C4-2B (cell line): Measurements from ENCODE around the gene THADA.

Source experiments
- CTCF ChIP-seq: fragments of 450-650 bp; conservative IDR thresholded peaks from 2 replicates; pipeline ENCODE4 v1.5.1; 2017; ENCODE audit warnings: mild to moderate bottlenecking
- ZFX ChIP-seq: fragments of 450-650 bp; IDR thresholded peaks from 2 replicates; pipeline ENCODE4 v1.6.1; 2017

GRCh38 chr2:43435746-43436145, 160.1 kb downstream of the THADA start:
- TF ChIP-seq CTCF (no peak), ZFX (no peak)
